Umbilical cord (tissue), 2 donors: ENCODE measurements around the gene NT5E. TPM values are rescaled to one million over a fixed set of nuclear protein-coding genes. Genes with fewer than 3 reads are reported as not detected.
"Not testable (repeated sequence)": the region's sequence is repeated elsewhere in the genome, so short reads cannot be mapped to it uniquely, and the experiment has no call there.

Source experiments
- DNase-seq: peaks from one replicate; pipeline ENCODE4 v3.0.0-alpha.2; 2015; ENCODE audit warnings: low spot score
- total RNA-seq: library from RNA; depleted of rRNA; stranded (reverse); fragments of >200 nt; gene quantifications from one replicate; pipeline ENCODE4 v1.2.3, GENCODE V29; 2014; ENCODE audit warnings: low replicate concordance; ENCODE audit not compliant: insufficient read depth

The NT5E gene
- total RNA-seq, 1 donor from 2014 or later = 27.4 TPM

DNA sequence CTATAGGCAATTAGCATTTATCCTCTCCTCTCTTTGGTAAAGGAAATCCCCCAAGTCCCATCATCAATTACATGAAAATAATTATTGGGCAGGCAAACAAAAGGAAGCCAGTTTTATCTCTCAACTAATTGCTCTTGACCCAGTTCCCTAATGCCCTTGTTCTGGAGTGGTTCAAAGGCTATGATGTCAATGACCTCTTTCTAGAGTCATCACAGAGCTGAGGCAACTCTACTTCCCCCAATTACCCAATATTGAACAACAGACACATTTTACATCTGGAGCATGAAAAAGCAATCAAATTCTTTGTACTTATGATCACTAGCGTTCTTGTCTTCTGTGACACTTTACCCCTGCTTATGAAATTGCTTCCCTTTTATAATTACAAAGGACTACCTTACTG is 43.5 kb downstream of the NT5E start:
- DNase-seq = no peak

DNA sequence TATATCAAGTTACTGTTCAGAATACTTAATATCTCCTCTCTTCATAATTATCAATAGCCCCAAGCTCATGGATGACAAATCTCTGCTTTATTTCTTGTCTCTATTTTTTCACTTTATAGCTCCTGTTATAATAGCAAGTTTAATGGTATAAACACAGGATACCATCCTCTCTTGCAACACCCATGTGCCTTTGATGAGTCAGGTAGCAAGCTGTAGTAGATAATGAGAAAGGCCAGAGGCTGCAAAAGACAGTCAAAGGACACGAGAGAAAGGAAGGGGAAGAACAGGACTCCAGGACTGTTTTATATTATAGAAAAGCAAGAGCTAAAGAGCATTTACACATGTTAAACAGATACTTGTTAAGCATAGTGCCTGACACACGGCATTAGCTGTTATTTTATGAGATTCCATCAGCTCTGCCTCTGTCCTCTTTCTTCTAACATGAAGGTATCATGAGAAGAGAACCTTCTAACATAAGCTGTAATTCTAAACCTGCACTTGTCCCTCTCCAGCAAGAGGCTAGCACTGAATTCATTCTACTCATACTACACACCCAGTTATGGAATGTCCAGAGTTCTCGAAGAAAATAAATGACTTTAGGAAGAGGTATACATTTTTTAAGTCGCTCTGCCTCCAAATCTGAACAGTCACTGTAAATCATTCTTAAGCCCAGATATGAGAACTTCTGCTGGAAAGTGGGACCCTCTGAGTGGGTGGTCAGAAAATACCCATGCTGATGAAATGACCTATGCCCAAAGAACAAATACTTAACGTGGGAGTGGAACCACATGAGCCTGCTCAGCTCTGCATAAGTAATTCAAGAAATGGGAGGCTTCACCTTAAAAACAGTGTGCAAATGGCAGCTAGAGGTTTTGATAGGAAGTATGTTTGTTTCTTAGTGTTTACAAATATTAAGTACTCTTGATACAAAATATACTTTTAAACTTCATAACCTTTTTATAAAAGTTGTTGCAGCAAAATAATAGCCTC is 45.0 kb downstream of the NT5E start:
- peak; percentile 10 for DNase-seq

DNA sequence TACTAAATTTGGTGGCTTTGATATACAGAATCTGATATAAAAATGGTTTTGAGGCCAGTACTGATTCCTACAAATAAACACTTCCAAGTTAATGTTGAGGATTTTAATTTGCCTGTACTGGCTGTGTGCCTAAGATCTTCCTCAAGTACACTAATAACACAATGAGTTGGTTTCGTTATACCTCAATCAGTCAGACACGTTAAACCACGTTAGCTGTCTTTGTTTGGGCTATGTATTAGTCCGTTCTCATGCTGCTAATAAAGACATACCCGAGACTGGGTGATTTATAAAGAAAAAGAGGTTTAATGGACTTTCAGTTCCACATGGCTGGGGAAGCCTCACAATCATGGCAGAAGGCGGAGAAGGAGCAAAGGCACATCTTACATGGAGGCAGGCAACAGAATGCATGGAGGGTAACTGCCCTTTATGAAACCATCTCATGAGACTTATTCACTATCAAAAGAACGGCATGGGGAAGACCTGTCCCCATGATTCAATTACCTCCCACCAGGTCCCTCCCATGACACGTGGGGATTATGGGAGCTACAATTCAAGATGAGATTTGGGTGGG is 46.2 kb downstream of the NT5E start:
- DNase-seq = no peak

DNA sequence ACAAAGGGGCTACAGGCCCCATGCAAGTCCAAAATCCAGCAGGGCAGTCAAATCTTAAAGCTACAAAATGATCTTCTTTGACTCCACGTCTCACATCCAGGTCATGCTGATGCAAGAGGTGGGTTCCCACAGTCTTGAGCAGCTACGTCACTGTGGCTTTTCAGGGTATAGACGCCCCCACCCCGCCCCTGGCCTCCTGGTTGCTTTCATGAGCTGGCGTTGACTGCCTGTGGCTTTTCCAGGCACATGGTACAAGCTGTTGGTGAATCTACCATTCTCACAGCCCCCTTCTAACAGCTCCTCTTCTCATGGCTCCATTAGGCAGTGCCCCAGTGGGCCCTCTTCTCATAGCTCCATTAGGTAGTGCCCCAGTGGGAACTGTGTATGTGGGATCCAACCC is 47.0 kb downstream of the NT5E start:
- DNase-seq = no peak

DNA sequence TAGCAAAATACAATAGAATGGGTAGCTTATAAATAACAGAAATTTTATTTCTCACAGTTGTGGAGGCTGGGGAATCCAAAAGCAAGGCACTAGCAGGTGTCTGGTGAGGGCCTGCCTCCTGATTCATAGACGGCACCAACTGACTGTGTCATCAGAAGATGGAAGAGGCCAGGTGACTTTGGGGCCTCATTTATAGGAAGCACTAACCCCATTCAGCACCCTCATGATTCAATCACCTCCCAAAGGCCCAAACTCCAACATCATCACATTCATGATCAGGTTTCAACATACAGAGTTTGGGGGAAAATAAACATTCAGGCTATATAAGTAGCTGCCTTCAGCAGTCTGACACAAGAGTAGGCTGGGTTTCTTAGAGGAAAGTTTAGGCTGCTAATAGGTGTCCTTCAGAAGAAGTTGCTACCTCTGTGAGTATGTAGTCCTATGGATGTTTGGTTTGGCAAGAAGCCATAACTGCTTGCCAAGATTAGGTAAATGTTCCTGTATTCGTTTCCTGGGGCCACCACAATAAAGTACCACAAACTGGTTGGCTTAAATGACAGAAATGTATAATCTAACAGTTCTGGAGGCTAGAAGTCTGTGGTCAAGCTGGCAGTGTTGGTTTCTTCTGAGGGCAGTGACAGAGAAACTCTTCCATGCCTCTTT is 48.8 kb downstream of the NT5E start:
- no peak for DNase-seq

DNA sequence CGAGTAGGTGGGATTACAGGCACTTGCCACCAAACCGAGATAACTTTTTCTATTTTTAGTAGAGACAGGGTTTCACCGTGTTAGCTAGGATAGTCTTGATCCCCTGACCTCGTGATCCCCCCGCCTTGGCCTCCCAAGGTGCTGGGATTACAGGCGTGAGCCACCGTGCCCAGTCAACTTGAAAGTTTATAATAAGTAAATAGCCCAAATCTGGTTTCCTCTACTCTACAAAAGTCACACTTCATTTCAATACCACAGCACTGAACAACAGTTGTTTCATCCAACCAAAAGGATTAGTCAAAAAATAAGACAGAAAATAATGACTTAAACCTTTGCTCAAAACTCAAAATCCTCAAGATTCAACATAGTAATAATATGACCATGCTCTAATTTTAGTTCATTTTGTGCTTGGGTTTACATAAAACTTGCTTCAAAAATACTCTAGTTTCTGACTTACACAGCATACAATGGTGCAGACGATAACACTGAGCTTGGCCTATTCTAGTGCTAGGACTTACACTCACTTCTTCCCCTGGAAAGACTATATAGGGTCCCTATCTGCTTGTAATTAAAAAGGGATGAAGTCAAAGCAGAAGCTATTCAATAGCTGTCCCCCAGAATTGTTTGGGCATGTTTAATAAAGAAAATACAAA is 56.7 kb downstream of the NT5E start:
- no peak for DNase-seq

DNA sequence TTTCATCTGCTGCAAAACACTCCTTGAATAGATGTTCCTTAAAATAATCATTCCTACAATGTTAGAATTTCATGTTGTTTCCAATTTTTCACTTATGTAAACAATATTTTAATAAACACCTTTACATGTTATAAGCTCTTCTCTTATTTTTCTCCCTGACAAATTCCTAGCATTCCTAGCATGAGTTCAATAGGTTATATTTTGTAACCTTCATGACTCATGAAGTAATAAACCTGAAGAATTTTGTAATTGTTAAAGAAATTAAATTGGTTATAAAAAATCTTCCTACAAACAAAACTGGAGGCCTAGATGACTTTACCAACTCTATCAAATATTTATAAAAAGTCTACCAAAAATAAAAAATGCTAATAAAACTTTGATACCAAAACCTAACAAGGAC is 66.3 kb downstream of the NT5E start:
- no peak for DNase-seq

DNA sequence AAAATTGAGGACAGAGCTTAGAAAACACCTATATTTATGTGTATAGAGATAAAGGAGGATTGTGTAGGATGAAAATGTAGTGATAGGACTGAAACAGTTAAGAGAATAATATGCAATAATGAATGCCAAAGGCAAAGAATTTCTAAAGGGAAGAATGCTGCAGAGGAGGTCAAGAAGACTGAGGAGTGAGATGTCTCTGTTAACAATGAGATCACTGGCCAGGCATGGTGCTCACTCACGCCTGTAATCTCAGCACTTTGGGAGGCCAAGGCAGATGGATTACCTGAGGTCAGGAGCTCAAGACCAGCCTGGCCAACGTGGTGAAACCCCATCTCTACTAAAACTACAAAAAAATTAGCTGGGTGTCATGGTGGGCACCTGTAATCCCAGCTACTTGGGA is 74.4 kb downstream of the NT5E start:
- not testable (repeated sequence) for DNase-seq

DNA sequence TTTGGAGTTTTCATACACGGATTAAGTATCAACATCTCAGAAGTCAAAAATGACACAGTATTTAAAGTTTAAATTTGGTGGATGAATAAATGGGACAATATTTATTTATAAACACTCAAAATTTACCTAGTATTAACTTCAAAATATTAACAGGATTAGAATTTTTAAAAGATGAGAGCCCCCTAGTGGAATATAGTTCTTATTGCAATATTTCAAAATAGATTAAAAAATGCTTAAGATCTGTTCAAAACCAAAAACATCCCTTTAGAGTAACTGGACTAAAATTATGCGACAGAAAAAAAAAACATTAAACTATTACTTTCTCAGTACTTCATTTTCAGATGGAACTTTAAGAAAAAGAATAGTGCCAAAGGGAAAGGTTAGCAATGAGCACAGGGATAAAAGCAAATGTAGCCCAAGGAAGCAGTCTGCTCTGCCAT is 87.2 kb downstream of the NT5E start:
- DNase-seq = peak; percentile 10

DNA sequence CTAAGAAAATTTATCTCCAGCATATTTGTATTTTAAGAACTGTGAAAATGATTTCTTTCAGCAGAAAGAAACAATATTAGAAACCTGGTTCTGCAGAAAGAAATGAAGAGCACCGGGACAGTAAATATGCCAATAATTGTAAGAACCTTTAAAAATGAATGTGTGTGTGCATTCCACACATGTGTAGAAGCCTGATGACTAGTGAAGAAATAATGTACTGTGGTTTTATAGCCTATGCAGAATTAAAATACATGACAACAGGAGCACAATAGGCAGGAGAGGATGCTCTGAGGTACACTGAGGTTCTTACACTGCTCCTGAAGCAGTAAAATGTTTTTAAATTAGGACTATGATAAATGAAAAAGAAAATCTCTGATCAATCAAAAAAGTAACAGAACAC is 94.9 kb downstream of the NT5E start:
- no peak for DNase-seq

Other genes with a start within 250 kb of the NT5E start
- 125 TPM for gene SNX14, start 143.8 kb downstream of the NT5E start, total RNA-seq
- 69.6 TPM for gene SYNCRIP, start 192.8 kb downstream of the NT5E start, total RNA-seq